ENCODE results near the gene PSMB7.

- TF ChIP-seq, protein P1, sequence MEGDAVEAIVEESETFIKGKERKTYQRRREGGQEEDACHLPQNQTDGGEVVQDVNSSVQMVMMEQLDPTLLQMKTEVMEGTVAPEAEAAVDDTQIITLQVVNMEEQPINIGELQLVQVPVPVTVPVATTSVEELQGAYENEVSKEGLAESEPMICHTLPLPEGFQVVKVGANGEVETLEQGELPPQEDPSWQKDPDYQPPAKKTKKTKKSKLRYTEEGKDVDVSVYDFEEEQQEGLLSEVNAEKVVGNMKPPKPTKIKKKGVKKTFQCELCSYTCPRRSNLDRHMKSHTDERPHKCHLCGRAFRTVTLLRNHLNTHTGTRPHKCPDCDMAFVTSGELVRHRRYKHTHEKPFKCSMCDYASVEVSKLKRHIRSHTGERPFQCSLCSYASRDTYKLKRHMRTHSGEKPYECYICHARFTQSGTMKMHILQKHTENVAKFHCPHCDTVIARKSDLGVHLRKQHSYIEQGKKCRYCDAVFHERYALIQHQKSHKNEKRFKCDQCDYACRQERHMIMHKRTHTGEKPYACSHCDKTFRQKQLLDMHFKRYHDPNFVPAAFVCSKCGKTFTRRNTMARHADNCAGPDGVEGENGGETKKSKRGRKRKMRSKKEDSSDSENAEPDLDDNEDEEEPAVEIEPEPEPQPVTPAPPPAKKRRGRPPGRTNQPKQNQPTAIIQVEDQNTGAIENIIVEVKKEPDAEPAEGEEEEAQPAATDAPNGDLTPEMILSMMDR (IDR thresholded peaks at IDR 0.05): no peak
- no peak for TF ChIP-seq POLR2A (IDR thresholded peaks at IDR 0.05)
Observed at GRCh38 chr9:124454791-124455443, 39.7 kb upstream of the PSMB7 start.

All from lower leg skin (tissue), 3 donors.